ENCODE data around the gene SMIM20.
"Not testable (repeated sequence)": the region's sequence is repeated elsewhere in the genome, so short reads cannot be mapped to it uniquely, and the experiment has no call there.

SMIM20 gene

DNA sequence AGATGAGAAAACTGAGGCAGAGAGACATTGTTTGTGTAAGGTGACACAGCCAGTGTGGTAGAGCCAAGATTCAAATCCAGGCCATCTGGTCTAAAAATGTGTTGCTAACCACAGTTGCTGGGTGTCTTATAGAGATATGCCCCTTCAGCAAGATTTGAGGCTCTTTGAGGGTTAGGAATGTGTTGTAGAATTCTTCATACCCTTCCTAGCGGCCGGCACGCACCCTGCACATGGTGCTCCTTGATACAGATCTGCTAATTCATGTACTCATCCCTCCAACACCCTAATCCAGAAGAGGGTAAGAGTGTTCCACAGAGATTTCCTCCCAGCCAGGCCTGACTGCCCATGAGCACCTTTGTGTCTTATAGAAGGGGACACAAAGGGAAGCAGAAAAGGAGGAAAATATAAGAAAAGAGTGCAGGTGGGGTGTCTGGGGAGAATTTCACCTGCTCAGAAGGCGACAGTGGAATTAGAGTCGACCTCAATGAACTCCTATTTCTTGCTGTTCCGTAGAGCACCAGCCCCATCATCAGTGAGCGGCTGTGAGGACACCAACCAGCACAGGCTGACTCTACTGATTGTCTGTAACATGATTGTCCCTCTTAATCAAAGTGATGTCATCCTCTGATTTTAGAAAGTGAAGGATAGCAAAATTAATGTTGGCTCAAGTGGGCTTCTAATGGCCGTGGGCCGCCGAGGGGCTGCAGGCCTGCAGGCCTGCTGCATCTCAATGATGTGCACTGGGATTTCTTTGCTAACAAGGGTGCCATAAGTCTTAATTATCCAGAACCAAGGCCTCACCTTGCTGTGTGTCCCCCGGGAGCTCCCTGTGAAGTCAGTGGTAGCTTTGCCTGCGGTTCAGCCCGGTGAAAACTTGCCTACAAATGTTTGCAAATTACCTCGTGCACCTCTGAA is 24.2 kb upstream of the SMIM20 start:
- no peak overlapping the region for H3K27ac ChIP-seq
- no peak for DNase-seq (ENCODE audit: low read depth, low spot score)

DNA sequence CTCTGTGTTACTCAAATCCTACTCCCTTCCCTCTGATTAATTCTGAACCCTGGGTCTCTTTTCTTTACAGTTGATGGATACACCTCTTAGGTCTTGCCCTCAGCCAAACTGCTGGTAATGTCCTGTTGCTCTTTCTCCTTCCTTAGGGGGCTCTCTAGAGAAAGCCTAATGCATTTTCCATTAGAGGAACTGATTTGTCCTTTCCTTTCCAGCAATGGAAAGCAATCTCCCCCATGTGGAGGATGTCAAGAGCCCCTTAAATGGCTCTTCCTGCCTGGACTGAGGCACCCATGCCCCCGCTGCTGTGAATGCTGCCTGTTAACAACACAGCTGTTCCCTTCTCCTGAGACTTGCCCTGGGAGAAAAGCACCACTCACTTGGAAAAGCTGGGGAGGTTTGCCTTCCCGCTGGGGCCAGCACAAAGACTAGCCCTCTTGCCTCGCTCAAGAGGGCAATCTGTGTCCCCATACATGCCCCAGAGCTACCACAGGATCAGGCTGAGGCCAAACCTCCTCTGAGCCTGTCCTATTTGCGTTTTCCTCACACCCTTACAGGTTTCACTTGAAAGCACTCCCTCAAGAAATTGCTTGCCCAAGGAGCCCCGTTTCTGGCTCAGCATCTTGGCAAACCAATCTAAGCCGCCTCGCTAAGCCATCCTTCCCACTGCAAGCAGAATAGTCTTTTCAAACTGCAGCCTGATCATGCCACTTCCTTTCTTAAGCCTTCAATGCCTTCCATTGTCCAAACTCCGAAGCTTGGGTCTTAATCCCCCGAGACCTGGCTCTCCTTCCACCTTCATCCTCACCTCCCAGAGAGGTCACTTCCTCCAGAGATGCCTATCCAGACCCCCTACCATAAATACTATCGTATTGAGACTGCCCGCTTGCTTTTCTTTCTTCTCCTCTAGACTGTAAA is 23.2 kb upstream of the SMIM20 start:
- H3K27ac ChIP-seq: no peak overlapping the region

DNA sequence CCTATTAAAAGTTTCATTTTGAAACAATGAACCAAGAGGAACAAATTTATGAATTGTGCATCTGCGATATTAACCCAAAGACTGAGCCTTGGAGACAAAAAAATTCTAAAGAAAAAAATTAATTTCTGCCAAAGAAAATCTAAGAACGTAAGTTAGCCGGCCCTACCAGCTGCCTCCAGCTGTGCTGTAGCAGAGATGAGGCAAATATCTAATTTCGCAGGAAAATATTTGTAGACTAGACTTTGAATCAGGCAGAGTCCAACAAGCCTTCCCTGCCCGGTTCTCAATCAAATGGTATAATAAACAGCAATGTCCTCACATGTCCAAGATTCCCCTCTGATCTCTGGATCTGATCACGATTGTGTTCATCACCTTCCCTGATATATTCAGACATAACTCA is 21.2 kb upstream of the SMIM20 start:
- H3K27ac ChIP-seq: no peak overlapping the region
- no peak for DNase-seq (ENCODE audit: low read depth, low spot score)

More for the DNA sequence above, 23.2 kb upstream of the SMIM20 start:
- no peak for DNase-seq (ENCODE audit: low read depth, low spot score)

DNA sequence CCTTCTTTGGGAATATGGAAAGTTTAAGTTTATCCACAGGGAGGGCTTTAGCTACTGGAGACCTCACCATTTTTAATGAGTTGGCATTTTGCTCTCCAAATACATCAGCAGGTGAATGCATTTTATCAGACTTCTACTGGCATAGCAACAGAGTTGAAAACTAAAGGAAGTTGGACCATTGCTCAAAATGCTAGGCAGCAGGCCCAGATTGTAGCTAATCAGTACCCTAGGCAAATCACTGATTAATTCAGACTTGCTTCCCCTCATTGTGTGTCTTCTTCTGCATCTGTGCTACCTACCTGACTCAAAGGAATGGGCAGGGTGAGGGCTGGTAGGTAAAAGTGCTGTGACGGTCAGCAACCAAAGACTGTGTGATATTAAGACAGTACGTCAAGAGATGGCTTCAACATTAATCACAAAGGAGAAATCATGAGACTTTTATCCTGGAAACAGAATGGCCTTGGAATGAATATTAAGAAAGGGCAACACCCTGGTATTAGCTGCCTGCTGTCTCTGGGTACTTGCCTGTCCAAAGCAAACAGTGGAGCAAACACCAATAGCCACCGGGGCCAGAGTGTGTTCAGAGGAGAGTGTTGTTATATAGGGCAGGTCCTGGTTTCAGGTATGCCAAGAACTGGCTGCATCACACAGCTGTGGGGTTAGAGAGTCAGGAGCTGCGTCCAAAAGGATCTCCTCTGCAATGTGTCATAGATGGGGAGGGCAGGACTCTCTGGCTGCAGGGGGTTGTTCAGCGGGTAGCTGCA is 17.1 kb upstream of the SMIM20 start:
- H3K27ac ChIP-seq: no peak overlapping the region
- DNase-seq (ENCODE audit: low read depth, low spot score): no peak

DNA sequence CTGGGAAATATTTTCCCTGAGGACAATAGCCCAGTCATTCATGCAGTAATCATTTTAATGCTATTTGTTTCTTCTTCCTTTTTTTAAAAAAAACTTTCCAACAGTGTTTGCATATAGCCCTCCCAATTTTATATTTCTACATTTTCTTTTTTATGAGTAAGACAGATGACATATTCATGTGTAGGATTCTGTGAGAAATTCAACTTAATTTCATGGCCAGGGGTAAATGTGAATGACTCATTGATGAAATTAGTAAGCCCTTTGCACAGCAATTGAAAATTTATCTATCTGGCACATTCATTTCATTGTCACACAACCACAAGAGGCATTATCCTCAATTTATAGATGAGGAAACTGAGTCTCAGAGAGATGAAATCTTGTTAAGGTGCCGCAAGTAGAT is 13.7 kb upstream of the SMIM20 start:
- H3K27ac ChIP-seq: no peak overlapping the region
- no peak for DNase-seq (ENCODE audit: low read depth, low spot score)

DNA sequence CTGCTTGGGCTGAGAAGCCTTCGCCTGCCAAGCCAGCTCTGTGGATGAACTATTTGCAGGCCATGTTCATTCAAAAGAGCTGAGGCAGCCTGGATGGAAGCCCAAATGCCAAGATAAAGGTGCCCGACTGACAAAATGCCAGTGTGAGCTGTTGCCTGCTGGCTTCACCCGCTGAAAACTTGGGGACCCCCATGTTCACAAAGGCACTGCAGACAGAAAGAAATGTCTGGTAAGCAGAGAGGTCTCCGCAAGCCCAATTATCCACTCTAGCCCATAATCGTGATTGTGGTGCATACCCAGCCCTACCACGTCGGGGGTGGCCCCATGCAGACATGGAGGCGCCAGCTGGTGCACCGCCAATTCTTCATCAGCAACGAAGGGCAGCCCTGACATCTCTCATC is 13.0 kb upstream of the SMIM20 start:
- H3K27ac ChIP-seq: no peak overlapping the region
- no peak for DNase-seq (ENCODE audit: low read depth, low spot score)

DNA sequence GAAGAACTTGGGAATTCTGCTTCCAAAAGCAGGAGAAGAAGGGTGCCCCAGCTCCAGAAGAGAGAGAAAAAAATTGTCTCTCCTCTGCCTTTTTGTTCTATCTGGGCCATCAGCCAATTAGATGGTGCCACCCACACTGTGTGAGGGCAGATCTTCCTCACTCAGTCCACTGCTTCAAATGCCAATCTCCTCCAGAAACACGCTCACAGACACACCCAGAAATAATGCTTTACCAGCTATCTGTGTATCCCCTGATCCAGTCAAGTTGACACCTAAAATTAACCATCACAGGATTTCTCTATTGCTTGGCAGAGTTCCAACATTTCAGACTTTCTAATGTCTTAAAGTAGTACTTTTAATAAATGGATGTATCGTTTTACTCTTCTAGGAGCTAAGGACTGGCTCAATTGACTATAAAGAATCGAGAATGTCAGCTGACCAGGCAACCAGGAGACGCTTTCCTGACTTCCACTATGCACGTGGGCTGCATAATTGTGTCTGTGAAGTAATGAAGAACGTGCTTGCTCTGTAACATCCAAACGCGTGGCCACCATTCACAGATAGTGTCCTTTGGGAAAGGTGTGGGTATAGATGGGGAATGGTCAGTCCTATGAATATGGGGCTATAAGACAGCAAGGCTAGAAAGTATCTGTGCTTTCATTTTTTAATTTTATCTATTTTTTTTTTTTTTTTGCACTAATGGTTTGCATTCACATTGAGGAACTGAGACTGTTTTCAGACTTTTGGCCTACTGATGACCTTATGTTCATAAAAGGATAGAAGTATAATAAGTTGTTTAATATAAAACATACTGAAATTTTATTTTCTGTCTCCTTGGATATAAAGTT is 9.9 kb upstream of the SMIM20 start:
- no peak overlapping the region for H3K27ac ChIP-seq
- DNase-seq (ENCODE audit: low read depth, low spot score): no peak

DNA sequence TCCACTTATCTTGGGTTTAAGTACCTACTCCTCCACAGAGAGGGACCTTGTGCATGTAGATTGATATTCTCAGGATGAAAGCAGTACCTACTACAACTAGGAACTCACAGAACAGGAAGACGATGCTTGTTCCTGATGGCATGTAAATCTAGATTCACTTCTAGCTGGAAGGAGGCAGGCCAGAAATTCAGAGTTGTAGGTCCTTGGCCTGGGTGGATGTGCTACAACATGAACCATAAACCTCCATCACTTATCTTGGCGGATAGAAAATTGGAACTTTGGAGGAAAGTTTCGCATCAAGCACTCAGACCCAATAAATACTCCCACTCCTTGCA is 9.3 kb upstream of the SMIM20 start:
- DNase-seq (ENCODE audit: low read depth, low spot score): no peak
- no peak overlapping the region for H3K27ac ChIP-seq

DNA sequence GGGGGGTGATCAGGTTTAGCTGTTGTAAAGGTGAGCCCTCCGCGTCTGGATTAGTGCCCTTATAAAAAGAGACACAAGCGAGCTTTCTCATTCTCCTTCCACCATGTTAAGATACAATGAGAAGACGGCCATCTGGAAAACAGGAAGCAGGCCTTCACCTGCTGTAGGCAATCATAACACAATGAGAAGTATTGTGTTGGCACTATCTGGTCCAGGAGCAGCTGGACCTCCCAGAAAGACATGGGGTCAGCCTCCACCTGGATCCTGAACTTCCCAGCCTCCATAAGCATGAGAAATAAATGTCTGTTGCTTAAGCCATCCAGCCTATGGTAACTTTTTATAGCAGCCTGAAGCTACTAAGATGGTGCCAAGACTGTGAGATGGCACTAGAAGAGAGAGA is 8.6 kb upstream of the SMIM20 start:
- no peak overlapping the region for H3K27ac ChIP-seq
- no peak for DNase-seq (ENCODE audit: low read depth, low spot score)

DNA sequence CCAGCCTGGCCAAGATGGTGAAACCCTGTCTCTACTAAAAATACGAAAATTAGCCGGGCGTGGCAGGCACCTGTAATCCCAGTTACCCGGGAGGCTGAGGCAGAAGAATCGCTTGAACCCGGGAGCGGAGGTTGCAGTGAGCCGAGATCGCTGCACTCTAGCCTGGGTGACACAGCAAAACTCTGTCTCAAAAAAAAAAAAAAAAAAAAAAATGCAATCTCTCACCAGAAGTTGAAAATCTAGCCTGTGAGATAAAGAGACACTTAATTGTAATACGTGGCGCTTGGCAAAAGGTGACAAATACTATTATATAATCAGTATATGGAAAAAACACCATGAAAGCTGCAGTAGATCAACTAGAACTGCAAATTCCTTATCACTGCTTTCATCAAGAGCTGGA is 7.9 kb upstream of the SMIM20 start:
- H3K27ac ChIP-seq; DNase-seq (ENCODE audit: low read depth, low spot score): not testable (repeated sequence)

DNA sequence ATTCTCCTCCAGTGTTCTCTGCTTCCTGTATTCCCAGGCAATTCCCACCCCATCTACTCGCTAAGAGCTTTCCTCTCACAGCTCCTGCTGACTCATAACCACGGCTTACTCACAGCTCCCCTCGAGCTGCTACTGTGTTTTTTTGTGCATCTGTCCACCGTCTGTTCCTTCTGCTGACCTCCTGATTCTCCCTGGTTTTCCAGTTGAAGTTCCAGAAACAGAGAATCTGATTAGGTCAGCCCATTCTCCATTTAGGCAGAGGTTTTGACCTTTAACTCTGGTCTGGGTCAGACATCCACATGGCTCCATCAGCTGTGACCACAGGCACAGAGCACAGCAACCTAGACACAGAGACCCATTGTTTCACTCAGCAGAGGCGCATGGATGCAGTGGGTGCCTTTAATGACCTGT is 5.5 kb upstream of the SMIM20 start:
- peak; percentile 29 for DNase-seq (ENCODE audit: low read depth, low spot score)
- no peak overlapping the region for H3K27ac ChIP-seq

DNA sequence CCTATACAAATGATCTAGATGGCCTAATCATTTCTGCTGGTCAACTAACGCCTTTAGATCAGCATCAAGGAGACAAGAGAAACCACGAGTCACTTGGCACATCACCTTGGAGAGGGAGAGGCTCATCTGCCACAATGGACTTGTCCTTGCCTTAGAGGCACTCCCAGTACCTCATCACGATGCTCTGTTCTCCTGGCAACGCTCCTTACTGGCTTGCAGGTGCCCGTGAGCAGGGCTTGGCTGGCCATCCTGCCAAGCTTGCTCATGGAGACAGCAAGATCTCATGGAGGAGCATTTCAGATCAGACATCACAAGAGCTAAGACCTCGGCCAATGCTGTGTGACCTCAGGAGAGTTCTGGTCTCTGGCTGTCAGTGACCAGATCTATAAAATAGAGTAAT is 2.7 kb upstream of the SMIM20 start:
- no peak for DNase-seq (ENCODE audit: low read depth, low spot score)
- H3K27ac ChIP-seq: no peak overlapping the region

DNA sequence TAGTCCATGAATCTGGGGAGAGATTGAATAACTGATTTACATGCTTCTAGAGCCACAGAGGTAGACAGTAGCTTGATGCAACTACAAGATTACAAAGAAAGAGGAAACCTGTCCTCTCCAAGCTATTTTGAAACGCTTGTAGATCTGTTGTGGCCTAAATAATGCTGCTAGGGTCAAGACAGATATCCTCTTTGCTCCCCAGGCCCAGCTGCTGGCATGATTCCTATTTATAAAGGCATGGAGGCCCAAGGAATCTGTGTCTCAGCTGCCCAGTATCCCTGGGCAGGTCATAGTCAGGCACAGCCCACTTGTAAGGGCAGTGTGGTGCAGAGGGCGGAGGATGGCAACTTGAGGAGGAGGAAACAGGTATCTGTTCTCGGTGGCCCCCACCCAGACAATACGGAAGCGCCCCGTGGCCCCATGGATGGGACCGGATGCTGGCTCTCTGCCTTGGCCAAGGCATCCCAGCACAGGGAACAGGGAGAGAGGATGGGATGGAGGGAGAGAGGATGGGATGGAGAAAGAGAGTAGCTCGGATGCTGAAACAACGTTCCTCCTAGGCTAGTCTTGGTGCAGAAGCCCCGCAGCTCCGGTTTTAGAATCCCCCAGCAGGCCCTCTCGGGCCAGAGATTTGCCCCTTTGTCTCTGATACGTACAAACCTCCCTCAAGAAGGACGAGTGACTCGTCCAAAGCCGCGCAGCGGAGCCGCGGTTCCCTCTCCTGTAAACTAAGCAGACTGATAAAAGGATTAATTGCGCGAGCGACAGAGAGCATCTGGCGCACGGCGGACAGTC is 767 bp upstream of the SMIM20 start:
- H3K27ac ChIP-seq: peak overlapping the region; percentile 84
- no peak for DNase-seq (ENCODE audit: low read depth, low spot score)

DNA sequence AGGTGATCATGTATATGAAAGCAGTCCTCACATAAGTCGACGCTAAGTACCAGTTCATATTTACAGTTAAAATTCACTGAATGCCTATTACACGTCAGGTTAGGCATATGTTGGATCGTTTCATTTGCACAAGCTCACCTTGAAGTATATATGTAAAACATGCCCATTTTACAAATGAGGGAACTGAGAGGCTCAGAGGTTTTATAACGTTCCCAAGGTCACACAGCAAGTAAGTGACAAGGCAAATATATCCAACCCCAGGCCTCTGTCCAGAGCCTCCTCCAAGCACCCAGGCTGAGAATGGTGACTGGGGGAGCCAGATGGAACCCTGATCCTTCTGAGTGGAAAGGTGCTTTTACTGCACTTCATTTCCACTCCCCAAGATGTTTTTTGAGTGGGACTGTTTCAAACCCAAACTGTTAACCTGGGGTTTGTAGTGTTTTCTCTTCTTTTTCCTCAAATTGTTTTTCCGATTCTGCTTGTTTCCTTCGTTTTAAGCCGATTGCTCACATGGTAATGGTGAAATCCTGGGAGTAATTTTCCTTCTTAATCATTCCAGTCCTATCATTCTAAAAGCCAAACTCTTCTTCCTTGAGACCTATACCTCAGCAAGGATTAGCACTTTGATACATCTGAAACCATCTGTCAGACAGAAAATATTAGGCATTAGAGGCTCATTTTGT is 791 bp downstream of the SMIM20 start:
- H3K27ac ChIP-seq: peak overlapping the region; percentile 84
- no peak for DNase-seq (ENCODE audit: low read depth, low spot score)

DNA sequence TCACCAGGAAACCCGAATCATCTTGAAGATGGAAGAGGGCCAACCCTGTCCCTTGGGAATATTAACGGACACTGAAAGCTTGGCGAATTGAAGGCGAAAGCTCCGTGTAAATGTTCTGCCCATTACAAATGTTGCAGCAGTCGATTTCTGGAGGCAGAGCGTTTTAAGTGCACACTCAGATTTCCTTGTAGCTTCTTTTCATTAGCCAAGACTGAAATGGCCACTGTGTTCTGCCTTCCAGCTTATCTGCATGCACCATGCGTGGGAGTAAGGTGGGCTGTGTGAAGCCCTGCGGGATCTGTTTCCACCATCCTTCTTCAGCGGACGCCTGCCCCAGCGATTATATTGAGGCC is 1.3 kb downstream of the SMIM20 start:
- no peak overlapping the region for H3K27ac ChIP-seq
- no peak for DNase-seq (ENCODE audit: low read depth, low spot score)

DNA sequence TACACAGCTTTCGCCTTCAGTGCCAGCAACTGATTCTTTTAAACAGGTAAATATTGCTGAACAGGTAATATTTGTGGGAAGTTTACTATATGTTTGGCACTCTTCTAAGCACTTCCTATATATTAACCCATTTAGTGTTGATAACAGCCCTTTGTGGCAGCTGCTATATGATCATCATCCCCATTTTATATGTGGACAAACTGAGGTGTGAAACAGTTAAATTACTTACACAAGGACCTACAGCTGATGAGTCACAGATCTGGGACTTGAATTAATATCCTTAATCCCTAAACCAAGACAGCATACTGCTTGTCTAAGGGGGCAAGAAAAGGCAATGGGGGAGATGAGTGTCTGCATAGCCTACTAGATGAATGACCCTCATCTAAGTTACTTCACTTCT is 2.9 kb downstream of the SMIM20 start:
- DNase-seq (ENCODE audit: low read depth, low spot score): no peak
- H3K27ac ChIP-seq: no peak overlapping the region

DNA sequence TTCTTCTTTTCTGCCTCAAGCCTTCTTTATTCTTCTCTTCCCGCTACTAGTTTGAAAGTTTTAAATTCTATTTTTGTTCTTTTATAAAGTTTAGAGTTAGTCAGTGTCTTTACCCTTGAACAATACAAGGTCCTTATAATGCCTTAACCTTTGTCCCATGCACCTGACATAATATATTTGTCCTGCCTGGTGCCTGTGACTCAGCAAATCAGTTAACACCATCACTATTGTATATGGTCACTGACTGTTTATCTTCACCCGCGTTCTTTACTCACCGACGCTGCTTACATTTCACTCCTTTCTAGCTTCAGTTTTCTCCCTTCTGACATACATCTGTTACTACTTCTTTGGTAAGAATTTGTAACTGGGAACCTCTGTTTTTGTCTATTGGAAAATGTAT is 5.7 kb downstream of the SMIM20 start:
- DNase-seq (ENCODE audit: low read depth, low spot score): no peak
- H3K27ac ChIP-seq: no peak overlapping the region

DNA sequence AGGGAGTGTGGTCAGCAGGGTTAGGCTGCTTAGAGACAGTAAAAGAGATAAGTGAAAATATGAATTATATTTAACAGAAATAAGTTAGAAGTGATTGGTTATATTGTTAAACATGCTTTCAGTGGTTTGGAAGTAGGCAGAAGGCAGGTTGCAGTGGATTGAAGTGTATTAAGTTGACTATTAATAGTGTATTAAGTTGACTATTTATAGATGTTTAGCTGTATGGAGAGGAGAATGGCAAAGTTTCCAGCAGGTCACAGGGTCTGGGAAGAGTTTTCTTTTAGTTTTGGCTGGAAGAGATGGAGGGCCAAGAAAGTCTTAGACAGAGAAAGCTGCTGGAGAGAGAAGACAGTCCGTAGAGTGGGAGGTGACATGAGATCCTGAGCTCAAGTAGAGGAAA is 7.9 kb downstream of the SMIM20 start:
- H3K27ac ChIP-seq: no peak overlapping the region
- no peak for DNase-seq (ENCODE audit: low read depth, low spot score)

All from epithelial cell of prostate (primary cell).